NCI-H1694 treated with DMSO at 0.1 percent for 48 hours (cell line): ENCODE results near the gene DOCK4.

ENCODE experiments used
- DNase-seq: peaks from one replicate; lab custom pipeline; 2025; lab: John Stamatoyannopoulos, UW

DOCK4 gene

DNA sequence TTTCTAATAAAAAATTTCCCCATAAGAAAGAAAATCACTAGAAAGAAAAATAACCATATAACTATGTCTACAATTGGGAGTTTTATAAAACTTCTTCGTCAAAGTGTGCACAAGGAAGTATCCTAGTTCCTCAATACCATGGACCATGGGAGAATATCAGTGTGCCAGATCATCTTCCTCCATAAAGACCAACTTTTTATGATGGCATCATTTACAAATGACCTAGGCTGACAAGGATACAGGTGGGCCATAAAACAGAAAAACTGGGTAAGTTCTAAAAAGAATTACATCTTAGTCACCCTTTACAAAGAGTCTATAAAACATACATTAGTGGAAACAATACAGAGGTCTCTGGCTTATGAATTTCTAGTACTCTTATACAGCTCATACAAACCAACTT, 303.2 kb downstream of the DOCK4 start:
- DNase-seq = no peak

DNA sequence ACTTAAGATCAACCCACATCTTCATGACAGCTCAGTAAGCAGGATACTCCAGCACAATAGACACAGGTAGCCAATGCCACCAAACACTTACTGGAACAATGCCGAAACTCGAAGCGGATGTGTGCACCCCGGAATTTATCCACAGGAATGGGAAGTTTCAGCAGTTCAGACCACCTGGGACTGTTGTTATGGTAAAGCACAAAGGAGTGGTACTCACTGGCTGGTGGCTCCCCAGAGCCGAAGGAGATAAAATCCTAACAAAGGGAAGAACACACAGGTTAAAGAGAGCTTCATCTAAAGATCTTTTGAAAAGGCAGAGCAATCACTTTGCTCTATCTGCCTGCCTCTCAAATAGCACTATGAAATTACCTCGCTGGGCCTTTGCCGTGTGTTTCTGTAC, 305.9 kb downstream of the DOCK4 start:
- no peak for DNase-seq

DNA sequence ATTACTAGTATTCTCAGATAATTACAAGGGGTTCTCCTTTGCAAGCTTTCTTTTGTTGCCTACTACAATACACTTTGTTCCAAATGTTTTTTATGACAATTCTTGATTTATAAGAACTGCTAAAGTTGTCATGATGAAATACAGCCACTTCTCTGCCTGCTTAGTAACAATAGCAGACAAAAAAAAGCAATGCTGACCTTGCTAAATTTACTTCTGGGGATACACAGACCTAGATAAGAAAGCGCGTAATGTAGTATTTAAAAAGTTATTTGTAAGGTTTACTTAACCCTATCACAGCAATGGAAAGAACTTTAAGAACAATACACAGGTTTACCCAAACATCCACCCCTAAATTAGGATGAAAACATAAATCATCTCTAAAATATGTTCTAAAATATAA, 311.1 kb downstream of the DOCK4 start:
- no peak for DNase-seq

- no peak for DNase-seq
Measured at GRCh38 chr7:111894518-111894917, 311.7 kb downstream of the DOCK4 start.

DNA sequence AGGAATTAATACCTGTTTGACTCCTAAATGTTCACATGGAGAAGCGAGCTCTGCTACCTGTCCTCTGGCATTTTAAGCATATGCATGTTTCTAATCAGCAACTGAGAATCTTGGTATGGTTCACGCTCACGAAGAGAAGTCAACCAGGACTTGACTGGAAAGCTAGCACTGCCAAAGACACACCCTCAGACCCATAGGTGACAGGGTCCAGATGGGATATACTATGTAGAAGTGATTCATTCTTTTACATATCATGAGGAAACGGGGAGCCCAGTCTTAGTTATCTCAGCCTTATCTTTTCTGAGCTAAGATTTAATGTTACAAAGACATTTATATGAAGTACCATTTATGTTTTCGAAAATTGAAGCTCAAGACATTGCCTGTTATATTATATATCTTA, 313.0 kb downstream of the DOCK4 start:
- no peak for DNase-seq

DNA sequence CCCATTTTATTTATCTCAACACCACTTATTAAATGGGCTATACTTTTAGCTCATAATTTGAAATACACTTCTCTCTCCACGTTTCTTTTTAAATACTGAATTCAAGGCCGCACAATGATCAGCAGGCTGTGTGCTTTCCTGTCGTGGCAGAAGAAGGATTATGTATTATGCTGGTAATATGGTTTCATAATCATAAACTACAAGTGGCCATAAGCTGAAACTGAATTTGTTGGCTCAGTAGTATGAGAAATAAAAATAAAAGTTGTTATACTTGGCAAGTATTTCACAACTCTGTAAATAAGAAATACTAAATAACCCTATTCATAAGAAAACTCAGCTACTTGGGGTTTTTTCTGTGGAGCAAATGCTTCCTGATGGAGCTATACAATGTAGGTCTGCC, 313.6 kb downstream of the DOCK4 start:
- DNase-seq = no peak

DNA sequence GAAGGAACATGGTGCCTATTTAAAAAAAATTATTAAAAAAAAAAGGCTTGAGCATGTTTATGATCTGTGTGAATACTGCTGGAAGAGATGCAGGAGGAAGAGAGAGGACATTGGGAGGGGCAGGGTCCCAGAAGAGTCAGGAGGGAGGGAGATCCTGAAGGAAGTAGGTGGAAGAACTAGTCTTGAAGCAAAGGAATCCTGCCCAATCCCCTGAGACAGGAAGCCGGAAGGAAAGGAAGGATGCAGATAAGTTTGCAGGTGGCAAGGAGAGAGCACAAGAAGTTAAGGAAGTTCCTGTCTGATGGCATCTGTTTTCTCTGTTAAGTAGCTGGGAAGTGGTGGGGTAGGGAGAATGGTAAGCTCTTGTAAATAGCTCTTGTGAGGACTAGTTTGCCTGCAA, 318.5 kb downstream of the DOCK4 start:
- no peak for DNase-seq

DNA sequence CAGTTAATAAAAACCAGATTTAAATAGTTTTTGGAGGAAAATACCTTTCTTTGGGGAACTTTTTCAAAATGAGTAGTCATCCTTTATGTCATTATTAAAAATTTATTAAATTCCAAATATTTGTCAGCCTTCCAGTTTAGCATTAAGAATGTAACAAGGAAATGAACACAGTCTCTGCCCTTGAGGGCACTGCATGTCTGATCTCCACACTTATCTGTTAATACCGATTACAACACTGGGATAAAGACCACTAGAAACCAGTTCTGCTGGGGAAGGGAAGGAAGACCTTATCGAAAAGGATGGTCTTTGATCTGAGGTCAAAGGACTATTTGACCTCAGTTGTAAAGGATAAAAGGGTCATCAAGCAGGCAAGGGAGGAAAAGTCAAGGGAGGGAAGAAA, 320.0 kb downstream of the DOCK4 start:
- DNase-seq = no peak

GRCh38 chr7:111883241-111883640, 323.0 kb downstream of the DOCK4 start:
- no peak for DNase-seq

DNA sequence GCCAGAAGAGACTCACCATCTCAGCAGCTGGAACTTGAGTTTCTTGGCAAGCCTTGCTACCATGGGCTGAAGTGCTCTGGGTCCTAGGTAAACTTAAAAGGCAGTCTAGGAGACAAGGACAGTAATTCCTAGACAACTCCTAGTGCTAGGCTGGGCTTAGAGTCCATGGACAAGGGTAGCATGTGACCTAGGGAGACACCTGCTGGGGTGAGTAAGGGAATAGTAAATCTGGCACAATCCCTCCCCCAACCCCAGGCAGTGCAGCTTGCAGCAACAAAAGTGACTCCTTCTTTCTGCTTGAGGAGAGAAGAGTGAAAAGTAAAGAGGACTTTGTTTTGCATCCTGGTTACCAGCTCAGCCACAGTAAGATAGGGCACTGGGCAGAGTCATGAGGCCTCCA, 327.4 kb downstream of the DOCK4 start:
- no peak for DNase-seq

- no peak for DNase-seq
Measured at GRCh38 chr7:111877931-111878330, 328.3 kb downstream of the DOCK4 start.

- DNase-seq = no peak
Measured at GRCh38 chr7:111873963-111874690, 332.1 kb downstream of the DOCK4 start.

- DNase-seq = no peak
Measured at GRCh38 chr7:111873326-111873646, 332.9 kb downstream of the DOCK4 start.

DNA sequence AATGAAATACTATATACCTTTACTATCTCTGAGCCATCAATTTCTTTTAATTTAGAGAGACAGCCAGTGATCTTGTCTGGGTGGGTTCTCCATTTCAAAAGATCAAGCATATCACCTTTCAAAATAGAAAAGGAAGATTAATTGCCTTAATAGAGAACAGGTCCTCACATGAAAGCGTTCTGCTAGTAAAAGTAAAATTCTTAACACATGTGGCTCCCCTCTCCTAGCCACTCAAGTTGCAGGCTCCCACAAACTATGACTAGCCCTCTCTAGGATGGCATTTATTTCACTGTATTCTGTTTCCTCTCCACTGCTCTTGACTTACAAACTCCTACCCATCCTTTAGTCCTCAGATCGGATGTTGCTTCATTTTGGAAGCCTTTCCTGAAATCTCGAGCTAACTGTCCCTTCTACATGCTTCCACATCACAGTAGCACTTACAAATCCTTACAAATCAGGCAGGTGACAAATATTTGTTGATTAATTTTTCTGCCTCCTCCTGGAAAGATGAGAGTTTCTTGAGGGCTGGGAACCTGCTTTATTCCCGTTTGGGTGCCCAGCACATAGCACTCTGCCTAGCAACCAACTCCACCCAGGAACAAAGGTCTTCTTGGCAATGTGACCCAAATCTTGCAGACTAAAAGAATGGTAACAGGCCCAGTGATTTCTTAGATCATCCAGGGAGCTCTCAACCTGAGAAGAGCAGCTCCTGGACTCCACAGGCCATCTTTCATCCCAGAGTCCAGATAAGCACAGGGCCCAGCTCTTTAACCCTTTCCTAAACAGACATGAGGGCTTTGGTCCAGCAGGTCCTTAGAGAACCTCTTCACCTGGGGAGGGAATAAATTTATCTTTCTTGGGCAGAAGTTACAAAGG, 333.5 kb downstream of the DOCK4 start:
- no peak for DNase-seq

DNA sequence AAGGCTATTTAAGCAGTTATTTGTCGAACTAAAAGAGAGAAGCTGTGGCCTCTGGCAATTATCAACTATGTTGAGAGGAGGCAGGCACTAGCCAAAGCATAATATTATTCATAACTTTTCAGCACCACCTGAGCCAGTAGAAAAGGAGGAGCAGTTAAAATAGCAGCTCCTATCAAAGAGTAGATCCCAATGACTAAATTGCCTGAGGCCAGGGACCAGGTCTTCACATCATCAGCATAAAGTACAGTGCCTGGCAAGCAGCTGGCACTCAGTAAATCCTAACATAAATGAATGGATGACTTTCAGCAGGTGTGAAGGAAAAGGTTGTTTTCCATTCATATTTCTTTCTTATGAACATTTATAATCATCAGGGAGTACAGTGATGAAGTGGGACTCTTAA, 334.9 kb downstream of the DOCK4 start:
- no peak for DNase-seq

DNA sequence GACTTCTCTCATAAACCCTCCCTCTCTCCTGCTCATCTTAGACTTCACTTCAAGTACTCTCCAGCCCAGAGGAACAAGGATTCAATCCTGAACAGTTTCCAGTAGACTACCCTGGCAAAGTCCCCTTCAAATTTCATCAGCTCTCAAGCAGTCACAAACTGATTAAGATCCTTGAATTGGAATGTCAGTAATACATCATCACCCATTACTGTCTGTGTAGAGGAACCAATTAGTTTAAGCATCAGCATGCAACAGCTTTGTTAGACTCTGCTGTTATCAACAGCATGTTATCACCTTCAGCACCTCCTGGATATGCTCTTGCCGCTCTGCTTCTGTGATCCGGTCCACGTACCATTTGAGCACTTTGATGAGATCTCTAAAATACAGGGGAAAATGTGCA, 336.9 kb downstream of the DOCK4 start:
- no peak for DNase-seq

DNA sequence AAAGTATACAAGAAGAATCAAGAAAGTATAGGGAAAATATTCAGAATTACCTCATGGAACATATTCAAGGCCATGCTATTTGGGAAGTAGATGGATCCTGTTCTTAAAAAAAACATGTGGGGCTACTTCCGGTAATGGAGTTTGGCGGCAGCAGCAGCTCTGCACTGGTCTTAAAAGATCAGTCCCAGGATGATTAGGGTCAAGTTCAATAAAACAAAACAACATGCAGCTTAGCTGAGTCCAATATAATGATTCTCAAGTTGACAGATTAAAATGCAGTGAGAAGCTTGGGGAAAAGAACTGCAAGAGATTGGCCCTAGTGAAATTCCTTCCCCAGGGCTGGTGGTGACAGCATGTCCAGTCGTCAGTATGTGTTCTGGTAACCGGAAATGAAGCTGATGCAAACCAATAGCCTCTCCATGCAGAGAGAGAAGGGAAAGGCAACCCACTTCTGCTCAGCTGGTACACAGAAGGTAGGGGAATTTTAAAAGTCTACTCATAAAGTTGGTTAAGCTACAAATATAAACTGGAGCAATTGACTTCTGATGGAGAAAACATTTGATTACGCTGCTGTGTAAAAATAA, 338.8 kb downstream of the DOCK4 start:
- no peak for DNase-seq

GRCh38 chr7:111866787-111867186, 339.4 kb downstream of the DOCK4 start:
- DNase-seq = no peak

- DNase-seq = no peak
Measured at GRCh38 chr7:111865430-111865829, 340.8 kb downstream of the DOCK4 start.

DNA sequence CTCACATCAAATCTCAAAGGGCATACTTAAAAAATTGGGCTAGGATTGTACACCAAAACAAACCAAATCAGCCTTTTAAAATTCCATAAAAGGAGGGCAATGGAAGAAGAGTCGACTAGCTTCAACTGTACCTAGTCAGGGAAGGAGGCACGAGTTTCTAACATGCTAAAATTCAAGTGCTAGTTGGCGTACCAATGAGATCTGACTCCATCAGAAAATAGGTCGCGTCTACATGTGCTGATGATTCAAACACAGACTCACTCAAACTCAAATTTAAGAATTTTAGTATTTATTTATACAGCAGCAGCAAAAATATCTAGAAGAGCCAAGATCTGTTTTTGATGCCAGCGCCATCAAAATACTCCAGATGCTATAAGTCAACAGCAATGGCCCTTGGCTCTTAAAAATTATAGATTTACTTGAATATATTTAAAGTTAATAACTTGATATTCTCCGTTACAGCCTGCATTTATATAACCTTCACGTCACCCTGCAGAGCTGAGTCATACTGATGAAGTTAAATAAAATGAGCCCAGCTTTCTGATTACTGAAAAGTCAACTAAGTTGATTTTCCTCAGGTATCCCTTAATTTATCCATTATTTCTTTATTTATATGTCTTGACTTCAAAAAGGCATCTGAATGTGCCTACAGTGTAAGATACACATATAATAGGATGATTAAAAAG, 341.8 kb downstream of the DOCK4 start:
- no peak for DNase-seq

- no peak for DNase-seq
Measured at GRCh38 chr7:111863269-111863668, 342.9 kb downstream of the DOCK4 start.

DNA sequence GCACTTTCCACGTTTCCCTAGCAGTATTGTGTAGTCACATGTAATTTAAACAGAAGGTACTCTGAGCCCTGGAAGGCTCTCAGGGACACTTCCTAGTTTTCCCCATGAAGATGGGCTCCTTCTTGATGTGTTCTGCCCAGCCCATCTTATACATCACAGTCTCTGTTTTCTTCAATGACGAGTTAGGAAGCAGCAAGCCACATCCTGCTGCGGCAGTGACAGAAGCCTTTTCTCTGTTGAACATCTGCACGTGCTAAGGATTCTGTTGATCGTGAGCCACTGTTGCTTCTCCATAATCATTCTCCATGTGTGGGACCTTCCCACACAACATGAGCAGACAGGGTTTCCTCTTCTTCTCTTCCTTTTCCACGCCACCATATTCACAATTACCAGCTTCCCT, 346.0 kb downstream of the DOCK4 start:
- DNase-seq = no peak

DNA sequence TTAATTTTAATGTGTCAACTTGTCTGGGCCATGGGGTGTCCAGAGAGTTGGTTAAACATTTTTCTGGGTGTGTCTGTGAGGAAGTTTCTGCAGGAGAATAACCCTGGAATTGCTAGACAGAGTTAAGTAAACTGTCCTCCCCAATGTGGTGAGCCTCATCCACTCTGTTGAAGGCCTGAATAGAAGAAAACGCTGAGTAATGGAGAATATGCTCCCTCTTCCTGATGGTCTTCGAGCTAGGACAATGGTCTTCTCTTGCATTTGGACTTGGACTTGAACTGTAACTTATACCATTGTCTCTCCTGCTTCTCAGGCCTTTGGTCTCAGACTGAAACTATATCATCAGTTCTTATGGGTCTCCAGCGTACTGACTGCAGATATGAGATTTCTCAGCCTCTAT, 347.9 kb downstream of the DOCK4 start:
- no peak for DNase-seq
